ENCODE results near the gene ROGDI.

DNA sequence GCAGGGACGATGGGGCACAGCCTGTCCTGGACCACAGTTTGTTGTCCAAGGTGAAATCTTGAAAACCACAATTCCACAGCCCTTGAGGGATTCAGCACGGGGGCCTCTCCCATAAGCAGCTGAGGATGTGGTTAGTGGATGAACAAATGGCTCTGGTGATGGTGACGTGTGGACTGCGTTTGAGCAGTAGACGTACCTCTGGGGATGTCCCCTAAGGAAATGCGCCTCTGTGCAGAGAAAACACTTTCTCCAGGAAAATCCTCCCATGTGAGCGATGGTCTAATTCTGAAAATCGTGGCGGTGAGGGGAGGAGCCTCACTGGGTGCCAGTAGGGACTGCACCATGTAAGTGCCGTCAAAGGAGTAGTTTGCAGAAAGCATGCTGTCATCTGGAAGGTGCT lies 11.6 kb downstream of the ROGDI start:
- TF ChIP-seq, protein P1, sequence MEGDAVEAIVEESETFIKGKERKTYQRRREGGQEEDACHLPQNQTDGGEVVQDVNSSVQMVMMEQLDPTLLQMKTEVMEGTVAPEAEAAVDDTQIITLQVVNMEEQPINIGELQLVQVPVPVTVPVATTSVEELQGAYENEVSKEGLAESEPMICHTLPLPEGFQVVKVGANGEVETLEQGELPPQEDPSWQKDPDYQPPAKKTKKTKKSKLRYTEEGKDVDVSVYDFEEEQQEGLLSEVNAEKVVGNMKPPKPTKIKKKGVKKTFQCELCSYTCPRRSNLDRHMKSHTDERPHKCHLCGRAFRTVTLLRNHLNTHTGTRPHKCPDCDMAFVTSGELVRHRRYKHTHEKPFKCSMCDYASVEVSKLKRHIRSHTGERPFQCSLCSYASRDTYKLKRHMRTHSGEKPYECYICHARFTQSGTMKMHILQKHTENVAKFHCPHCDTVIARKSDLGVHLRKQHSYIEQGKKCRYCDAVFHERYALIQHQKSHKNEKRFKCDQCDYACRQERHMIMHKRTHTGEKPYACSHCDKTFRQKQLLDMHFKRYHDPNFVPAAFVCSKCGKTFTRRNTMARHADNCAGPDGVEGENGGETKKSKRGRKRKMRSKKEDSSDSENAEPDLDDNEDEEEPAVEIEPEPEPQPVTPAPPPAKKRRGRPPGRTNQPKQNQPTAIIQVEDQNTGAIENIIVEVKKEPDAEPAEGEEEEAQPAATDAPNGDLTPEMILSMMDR (optimal IDR thresholded peaks at IDR 0.05 in 1 of 3, IDR thresholded peaks at IDR 0.05 in 1 of 3, conservative IDR thresholded peaks at IDR 0.05 in 1 of 3; ENCODE audit: extremely low read depth in 1 of 3, insufficient read depth in 2 of 3, low read length in 3 of 3), result no peak
- TF ChIP-seq EZH2 (IDR thresholded peaks at IDR 0.05; ENCODE audit: low read length), result no peak
